Measurements from ENCODE around the gene NPAS3. TPM values are rescaled to one million over a fixed set of nuclear protein-coding genes. Genes with fewer than 3 reads are reported as not detected.

The NPAS3 gene
- total RNA-seq, 1 donor from 2014 or later = not detected

GRCh38 chr14:33678005-33678404, 739.3 kb downstream of the NPAS3 start:
- H3K4me2 ChIP-seq = no peak overlapping the region
- no peak overlapping the region for H3K4me3 ChIP-seq
- no peak overlapping the region for H2AFZ ChIP-seq (replicated peaks)
- H3K36me3 ChIP-seq = no peaks in the 10 kb centered on the region
- no peaks in the 10 kb centered on the region for H4K20me1 ChIP-seq (ENCODE audit: low read depth)
- Mint-ChIP-seq H3K27me3 (ENCODE audit: insufficient read depth, low read depth) (peaks cover 5% of the 10 kb centered on the region), H3K36me3 (peaks cover 7% of the 10 kb centered on the region), H3K27ac (no peak overlapping the region), H3K4me3 (no peak overlapping the region), H3K9me3 (no peaks in the 10 kb centered on the region), H3K4me1 (peaks cover 30% of the 10 kb centered on the region)
- no peak for DNase-seq (ENCODE audit: low spot score)
- no peak overlapping the region for H3K27ac ChIP-seq
- no peaks in the 10 kb centered on the region for H3F3A ChIP-seq (ENCODE audit: low read depth)
- TF ChIP-seq EZH2phosphoT487 (IDR thresholded peaks at IDR 0.05) (no peak), EZH2 (IDR thresholded peaks at IDR 0.05) (no peak), CTCF (IDR thresholded peaks at IDR 0.05) (no peak)
- H3K27me3 ChIP-seq = no peaks in the 10 kb centered on the region
- H3K9ac ChIP-seq = no peak overlapping the region
- H3K9me3 ChIP-seq (ENCODE audit: low read depth) = no peaks in the 10 kb centered on the region
- no peaks in the 10 kb centered on the region for H3K79me2 ChIP-seq (ENCODE audit: low read depth)
- H3K4me1 ChIP-seq = peaks cover 11% of the 10 kb centered on the region

GRCh38 chr14:33679025-33679424, 740.3 kb downstream of the NPAS3 start:
- no peak overlapping the region for H3K9ac ChIP-seq
- H3K4me3 ChIP-seq = no peak overlapping the region

GRCh38 chr14:33679461-33680225, 741.0 kb downstream of the NPAS3 start:
- H4K20me1 ChIP-seq (ENCODE audit: low read depth) = no peaks in the 10 kb centered on the region
- Mint-ChIP-seq H3K4me3 (no peak overlapping the region), H3K27ac (no peak overlapping the region), H3K4me1 (peaks cover 27% of the 10 kb centered on the region), H3K27me3 (ENCODE audit: insufficient read depth, low read depth) (peaks cover 2% of the 10 kb centered on the region), H3K9me3 (no peaks in the 10 kb centered on the region), H3K36me3 (peaks cover 9% of the 10 kb centered on the region)
- H3K36me3 ChIP-seq = no peaks in the 10 kb centered on the region
- TF ChIP-seq CTCF (IDR thresholded peaks at IDR 0.05) (no peak), EZH2phosphoT487 (IDR thresholded peaks at IDR 0.05) (no peak), EZH2 (IDR thresholded peaks at IDR 0.05) (no peak)
- no peak overlapping the region for H3K4me2 ChIP-seq
- H3K4me1 ChIP-seq = peaks cover 11% of the 10 kb centered on the region
- no peaks in the 10 kb centered on the region for H3K27me3 ChIP-seq
- DNase-seq (ENCODE audit: low spot score) = no peak
- no peaks in the 10 kb centered on the region for H3K79me2 ChIP-seq (ENCODE audit: low read depth)
- no peak overlapping the region for H3K9ac ChIP-seq
- H3K9me3 ChIP-seq (ENCODE audit: low read depth) = no peaks in the 10 kb centered on the region
- no peaks in the 10 kb centered on the region for H3F3A ChIP-seq (ENCODE audit: low read depth)
- H2AFZ ChIP-seq (replicated peaks) = no peak overlapping the region
- no peak overlapping the region for H3K4me3 ChIP-seq
- no peak overlapping the region for H3K27ac ChIP-seq

More at GRCh38 chr14:33679025-33679424, 740.3 kb downstream of the NPAS3 start:
- Histone ChIP-seq H2AFZ (replicated peaks) (no peak overlapping the region), H4K20me1 (ENCODE audit: low read depth) (no peaks in the 10 kb centered on the region), H3K9me3 (ENCODE audit: low read depth) (no peaks in the 10 kb centered on the region), H3K4me2 (no peak overlapping the region), H3K36me3 (no peaks in the 10 kb centered on the region), H3F3A (ENCODE audit: low read depth) (no peaks in the 10 kb centered on the region), H3K27me3 (no peaks in the 10 kb centered on the region), H3K79me2 (ENCODE audit: low read depth) (no peaks in the 10 kb centered on the region), H3K4me1 (peaks cover 11% of the 10 kb centered on the region), H3K27ac (no peak overlapping the region)
- Mint-ChIP-seq H3K4me1 (peaks cover 30% of the 10 kb centered on the region), H3K9me3 (no peaks in the 10 kb centered on the region), H3K4me3 (no peak overlapping the region), H3K36me3 (peaks cover 9% of the 10 kb centered on the region), H3K27ac (no peak overlapping the region), H3K27me3 (ENCODE audit: insufficient read depth, low read depth) (peaks cover 2% of the 10 kb centered on the region)
- no peak for DNase-seq (ENCODE audit: low spot score)
- no peak for TF ChIP-seq CTCF (IDR thresholded peaks at IDR 0.05)
